Tibial nerve (tissue), 4 donors: ENCODE data around the gene OR9Q1. TPM values are rescaled to one million over a fixed set of nuclear protein-coding genes. Genes with fewer than 3 reads are reported as not detected.

Source experiments
- DNase-seq, 2 donors: peaks; one replicate each; pipeline ENCODE4 v3.0.0-alpha.2; 2019; ENCODE audit warnings: low spot score in 2 of 2
- H3K27ac ChIP-seq, 4 donors: fragments of 200-600 bp; sonication (generic) in 3 of 4; one replicate each; pipeline ENCODE4 v1.5.1; 2017 to 2019; ENCODE audit warnings: mild to moderate bottlenecking in 1 of 4
- H3K27me3 ChIP-seq, 2 donors: fragments of 200-600 bp; sonication (generic) in 1 of 2; one replicate each; pipeline versions ENCODE4 v1.5.1 to v1.6.0; 2017 to 2019
- H3K36me3 ChIP-seq, 3 donors: fragments of 200-600 bp; sonication (generic); one replicate each; pipeline ENCODE4 v1.5.1; 2018 to 2019
- H3K4me1 ChIP-seq, 4 donors: fragments of 200-600 bp; sonication (generic) in 3 of 4; one replicate each; pipeline ENCODE4 v1.5.1; 2017 to 2019
- H3K4me3 ChIP-seq, 4 donors: fragments of 200-600 bp; sonication (generic) in 3 of 4; one replicate each; pipeline ENCODE4 v1.5.1; 2017 to 2019; ENCODE audit warnings: mild to moderate bottlenecking in 1 of 4, moderate library complexity in 1 of 4
- H3K9me3 ChIP-seq, 4 donors: fragments of 200-600 bp; sonication (generic) in 3 of 4; one replicate each; pipeline ENCODE4 v1.5.1; 2017 to 2019
- CTCF ChIP-seq, 5 experiments: fragments of 200-600 bp in 3 of 5; fragments of 450-650 bp in 2 of 5; sonication (generic) in 3 of 5; IDR thresholded peaks; one replicate each; pipeline ENCODE4 v1.5.1; 2016 to 2019; ENCODE audit warnings: antibody characterized with exemption in 5 of 5, mild to moderate bottlenecking in 3 of 5, moderate library complexity in 2 of 5
- EP300 ChIP-seq, 2 donors: sonication (generic); formaldehyde crosslinking; IDR thresholded peaks; one replicate each; pipeline ENCODE4 v1.6.1; 2017; ENCODE audit warnings: antibody characterized with exemption in 2 of 2, mild to moderate bottlenecking in 1 of 2
- POLR2A ChIP-seq, 2 donors: fragments of 450-650 bp; IDR thresholded peaks; one replicate each; pipeline ENCODE4 v1.6.1; 2017; ENCODE audit warnings: antibody characterized with exemption in 2 of 2, mild to moderate bottlenecking in 2 of 2, moderate library complexity in 2 of 2
- WGBS, 2 donors: methylation state at CpG; one replicate each; pipeline ENCODE4 v1.1.5; 2018; 5-methylcytosine and 5-hydroxymethylcytosine counted together
- total RNA-seq, 4 donors: library from RNA; depleted of rRNA; stranded (reverse); fragments of >200 nt; gene quantifications; one replicate each; pipeline ENCODE4 v1.1.0, GENCODE V29; 2016

Gene OR9Q1
- total RNA-seq, 4 donors from 2014 or later: not detected

GRCh38 chr11:58075781-58076180 lies 52.1 kb downstream of the OR9Q1 start:
- TF ChIP-seq EP300 (IDR thresholded peaks at IDR 0.05) (no peak), CTCF (IDR thresholded peaks at IDR 0.05) (no peak), POLR2A (IDR thresholded peaks at IDR 0.05) (no peak)
- Histone ChIP-seq H3K27ac (no peak overlapping the region), H3K36me3 (no peaks in the 10 kb centered on the region), H3K27me3 (no peaks in the 10 kb centered on the region), H3K4me3 (no peak overlapping the region), H3K9me3 (no peaks in the 10 kb centered on the region), H3K4me1 (no peaks in the 10 kb centered on the region)
- WGBS, 2 donors: 35 to 40% methylated on average over 2 of the region's 2 CpGs
- no peak for DNase-seq

GRCh38 chr11:58086528-58086927 lies 62.8 kb downstream of the OR9Q1 start:
- H3K4me1 ChIP-seq: no peaks in the 10 kb centered on the region
- TF ChIP-seq CTCF (IDR thresholded peaks at IDR 0.05): no peak
- TF ChIP-seq POLR2A (IDR thresholded peaks at IDR 0.05): no peak
- TF ChIP-seq EP300 (IDR thresholded peaks at IDR 0.05): no peak
- WGBS, 2 donors: 59 to 69% methylated on average over 2 of the region's 2 CpGs
- no peak for DNase-seq
- H3K36me3 ChIP-seq: no peaks in the 10 kb centered on the region
- no peak overlapping the region for H3K27ac ChIP-seq
- H3K27me3 ChIP-seq: no peaks in the 10 kb centered on the region
- peaks cover 0 to 16% (median 0%) of the 10 kb centered on the region in 4 donors for H3K9me3 ChIP-seq
- H3K4me3 ChIP-seq: no peak overlapping the region

GRCh38 chr11:58097437-58097836 lies 73.8 kb downstream of the OR9Q1 start:
- Histone ChIP-seq H3K4me3 (no peak overlapping the region), H3K9me3 (peaks cover 0 to 17% (median 0%) of the 10 kb centered on the region in 4 donors), H3K27ac (no peak overlapping the region), H3K27me3 (no peaks in the 10 kb centered on the region), H3K4me1 (no peaks in the 10 kb centered on the region), H3K36me3 (no peaks in the 10 kb centered on the region)
- DNase-seq: no peak
- TF ChIP-seq POLR2A (IDR thresholded peaks at IDR 0.05) (no peak), CTCF (IDR thresholded peaks at IDR 0.05) (no peak), EP300 (IDR thresholded peaks at IDR 0.05) (no peak)
- 85 to 89% methylated on average over 2 of the region's 2 CpGs for WGBS, 2 donors

- Histone ChIP-seq H3K4me1 (no peaks in the 10 kb centered on the region), H3K36me3 (no peaks in the 10 kb centered on the region), H3K27me3 (no peaks in the 10 kb centered on the region), H3K4me3 (no peak overlapping the region), H3K27ac (no peak overlapping the region), H3K9me3 (peaks cover 0 to under 1% (median 0%) of the 10 kb centered on the region in 4 donors)
- WGBS, 2 donors: 64 to 72% methylated on average over 1 of the region's 1 CpG
- DNase-seq: no peak
- TF ChIP-seq CTCF (IDR thresholded peaks at IDR 0.05): no peak
- TF ChIP-seq POLR2A (IDR thresholded peaks at IDR 0.05): no peak
- no peak for TF ChIP-seq EP300 (IDR thresholded peaks at IDR 0.05)
Observed at GRCh38 chr11:58121096-58121495, 97.4 kb downstream of the OR9Q1 start.

- 42 to 46% methylated on average over 4 of the region's 4 CpGs for WGBS, 2 donors
- no peaks in the 10 kb centered on the region for H3K36me3 ChIP-seq
- no peak for DNase-seq
Observed at GRCh38 chr11:58125469-58125868, 101.8 kb downstream of the OR9Q1 start, which contains the start of gene OR9I1. Gene OR9I1, minus strand, starts transcription at chr11:58125530. Its CDS starts 6,086 bp downstream, at chr11:58119444.

More at GRCh38 chr11:58125469-58125868, 101.8 kb downstream of the OR9Q1 start, which contains the start of gene OR9I1:
- Histone ChIP-seq H3K4me1 (no peaks in the 10 kb centered on the region), H3K27me3 (no peaks in the 10 kb centered on the region), H3K9me3 (no peaks in the 10 kb centered on the region), H3K27ac (no peak within 1 kb of the TSS), H3K4me3 (no peak within 1 kb of the TSS)
- TF ChIP-seq CTCF (IDR thresholded peaks at IDR 0.05) (no peak), POLR2A (IDR thresholded peaks at IDR 0.05) (no peak), EP300 (IDR thresholded peaks at IDR 0.05) (no peak)
